ENCODE data around the gene KMO.

- TF ChIP-seq CTCF (IDR thresholded peaks at IDR 0.05) (no peak), POLR2A (IDR thresholded peaks at IDR 0.05) (no peak)
Observed at GRCh38 chr1:241636291-241636690, 104.1 kb downstream of the KMO start.

Data from uterus (tissue), 2 donors.